WERI-Rb-1 (cell line): ENCODE results near the gene LSS.

Experiments used
- DNase-seq: peaks from one replicate; pipeline ENCODE4 v3.0.0-alpha.2; 2020
- H3K27ac ChIP-seq: fragments of 250-450 bp; sonication (Bioruptor Pico); 2 replicates; pipeline ENCODE4 v1.5.1; 2020; ENCODE audit warnings: mild to moderate bottlenecking, moderate library complexity
- H3K27me3 ChIP-seq: fragments of 250-450 bp; sonication (Bioruptor Pico); 2 replicates; pipeline ENCODE4 v1.5.1; 2021; ENCODE audit warnings: mild to moderate bottlenecking, low read depth, moderate library complexity; ENCODE audit not compliant: insufficient read depth, severe bottlenecking
- H3K36me3 ChIP-seq: fragments of 250-450 bp; sonication (Bioruptor Pico); 2 replicates; pipeline ENCODE4 v1.5.1; 2020; ENCODE audit warnings: mild to moderate bottlenecking, moderate library complexity
- H3K4me3 ChIP-seq: 2 replicates; pipeline ENCODE4 v1.5.1; 2011; ENCODE audit warnings: low read depth, mild to moderate bottlenecking, control low read depth, low read length
- H3K9me3 ChIP-seq: fragments of 250-450 bp; sonication (Bioruptor Pico); 2 replicates; pipeline ENCODE4 v1.5.1; 2021; ENCODE audit warnings: mild to moderate bottlenecking, moderate library complexity; ENCODE audit not compliant: severe bottlenecking
- TF ChIP-seq, protein P1 (sequence below): IDR thresholded peaks from 2 replicates; pipeline ENCODE4 v1.5.1; 2011; ENCODE audit warnings: low read depth, mild to moderate bottlenecking, control low read depth, inconsistent platforms, low read length

The LSS gene

DNA sequence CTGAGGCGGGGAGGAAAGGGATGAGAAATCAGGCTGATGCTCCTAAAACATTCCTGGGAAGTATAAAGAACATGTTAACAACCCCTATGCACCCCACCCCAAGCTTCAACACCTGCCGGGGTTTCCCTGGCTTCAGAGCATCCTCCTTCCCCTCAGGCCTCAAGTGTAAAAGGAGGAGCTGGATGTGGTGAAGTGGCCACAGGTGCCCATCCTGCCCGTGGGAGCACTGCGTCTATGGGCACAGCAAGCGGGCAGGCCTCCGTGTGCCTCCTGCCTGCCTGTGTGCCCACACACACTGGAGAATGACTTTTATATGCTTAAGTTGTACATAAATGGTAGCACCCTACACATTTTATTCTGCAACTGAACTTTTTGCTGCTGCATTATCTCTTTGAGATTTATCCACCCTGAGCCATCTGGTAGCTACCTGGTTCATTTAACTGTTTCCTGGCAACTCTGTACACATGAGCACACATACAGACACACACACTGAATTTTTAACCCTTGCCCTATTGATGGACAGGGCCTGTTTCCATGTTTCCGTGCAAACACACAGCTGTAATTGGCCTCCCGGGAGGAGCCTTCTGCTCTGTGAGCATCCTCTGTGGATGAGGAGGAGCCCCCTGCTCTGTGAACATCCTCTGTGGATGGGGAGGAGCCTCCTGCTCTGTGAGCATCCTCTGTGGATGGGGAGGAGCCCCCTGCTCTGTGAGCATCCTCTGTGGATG is 59.8 kb downstream of the LSS start:
- H3K27ac ChIP-seq: no peak overlapping the region

DNA sequence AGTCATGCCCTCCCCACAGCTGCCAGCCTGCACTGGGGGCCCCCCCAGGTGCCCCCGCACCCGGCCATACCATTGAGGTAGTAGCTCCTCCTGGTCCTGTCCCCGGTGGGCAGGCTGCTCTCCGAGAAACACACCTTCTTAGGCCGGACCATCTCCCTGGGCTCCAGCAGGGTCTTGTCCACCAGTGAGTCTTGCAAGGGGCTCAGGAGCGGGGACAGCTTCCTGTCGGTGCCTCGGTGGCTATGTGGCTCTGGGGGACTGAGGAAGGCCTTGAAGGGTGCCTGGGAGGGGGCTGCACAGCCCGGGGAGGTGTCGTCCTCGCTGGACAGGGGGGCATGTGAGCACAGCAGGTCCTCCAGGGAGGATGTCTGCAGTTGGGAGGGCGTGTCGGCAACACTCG is 60.3 kb downstream of the LSS start:
- Histone ChIP-seq H3K27me3 (no peaks in the 10 kb centered on the region), H3K9me3 (no peaks in the 10 kb centered on the region), H3K4me3 (no peak overlapping the region), H3K36me3 (peaks cover 16% of the 10 kb centered on the region), H3K27ac (no peak overlapping the region)
- no peak for DNase-seq
- TF ChIP-seq, protein P1, sequence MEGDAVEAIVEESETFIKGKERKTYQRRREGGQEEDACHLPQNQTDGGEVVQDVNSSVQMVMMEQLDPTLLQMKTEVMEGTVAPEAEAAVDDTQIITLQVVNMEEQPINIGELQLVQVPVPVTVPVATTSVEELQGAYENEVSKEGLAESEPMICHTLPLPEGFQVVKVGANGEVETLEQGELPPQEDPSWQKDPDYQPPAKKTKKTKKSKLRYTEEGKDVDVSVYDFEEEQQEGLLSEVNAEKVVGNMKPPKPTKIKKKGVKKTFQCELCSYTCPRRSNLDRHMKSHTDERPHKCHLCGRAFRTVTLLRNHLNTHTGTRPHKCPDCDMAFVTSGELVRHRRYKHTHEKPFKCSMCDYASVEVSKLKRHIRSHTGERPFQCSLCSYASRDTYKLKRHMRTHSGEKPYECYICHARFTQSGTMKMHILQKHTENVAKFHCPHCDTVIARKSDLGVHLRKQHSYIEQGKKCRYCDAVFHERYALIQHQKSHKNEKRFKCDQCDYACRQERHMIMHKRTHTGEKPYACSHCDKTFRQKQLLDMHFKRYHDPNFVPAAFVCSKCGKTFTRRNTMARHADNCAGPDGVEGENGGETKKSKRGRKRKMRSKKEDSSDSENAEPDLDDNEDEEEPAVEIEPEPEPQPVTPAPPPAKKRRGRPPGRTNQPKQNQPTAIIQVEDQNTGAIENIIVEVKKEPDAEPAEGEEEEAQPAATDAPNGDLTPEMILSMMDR: no peak

More for the DNA sequence above, 59.8 kb downstream of the LSS start:
- no peak overlapping the region for H3K4me3 ChIP-seq
- TF ChIP-seq, protein P1: no peak
- DNase-seq: no peak
- no peaks in the 10 kb centered on the region for H3K27me3 ChIP-seq
- H3K36me3 ChIP-seq: peaks cover 16% of the 10 kb centered on the region
- H3K9me3 ChIP-seq: no peaks in the 10 kb centered on the region

DNA sequence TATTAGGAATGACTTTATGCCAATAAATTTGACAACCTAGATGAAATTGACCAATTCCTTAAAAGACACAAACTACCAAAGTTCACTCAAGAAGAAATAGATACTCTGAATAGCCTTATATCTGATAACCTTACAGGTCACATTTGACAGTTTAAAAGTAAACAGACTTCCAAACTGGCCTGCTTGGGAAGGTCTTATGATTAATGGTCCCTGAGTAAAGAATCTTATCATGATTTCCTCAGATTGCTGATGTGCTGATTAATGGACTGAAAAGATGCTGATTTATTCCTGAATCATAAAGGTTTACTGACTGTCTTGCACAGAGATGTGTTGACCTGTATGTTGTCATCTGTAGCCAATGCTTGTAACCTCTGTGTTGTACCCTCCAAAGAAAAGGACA is 63.5 kb downstream of the LSS start:
- no peak for DNase-seq
- Histone ChIP-seq H3K36me3 (peaks cover 28% of the 10 kb centered on the region), H3K4me3 (no peak overlapping the region), H3K27ac (no peak overlapping the region), H3K9me3 (peaks cover 13% of the 10 kb centered on the region), H3K27me3 (no peaks in the 10 kb centered on the region)
- TF ChIP-seq, protein P1: no peak

DNA sequence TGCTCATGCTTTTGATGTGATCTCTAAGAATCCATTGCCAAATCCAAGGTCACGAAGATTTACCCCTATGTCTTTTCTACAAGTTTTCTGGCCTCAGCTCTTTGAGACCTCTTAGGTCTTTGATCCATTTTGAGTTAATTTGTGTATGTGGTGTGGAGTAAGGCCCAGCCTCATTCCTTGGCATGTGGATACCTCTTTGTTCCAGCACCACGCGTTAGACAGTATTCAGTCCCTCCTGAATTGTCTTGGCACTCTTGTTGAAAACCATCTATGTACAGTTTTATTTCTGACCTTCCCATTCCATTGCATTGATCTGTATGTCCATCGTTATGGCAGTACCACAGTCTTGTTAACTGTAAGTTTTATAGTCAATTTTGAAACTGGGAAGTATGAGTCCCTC is 65.2 kb downstream of the LSS start:
- H3K27me3 ChIP-seq: no peaks in the 10 kb centered on the region
- TF ChIP-seq, protein P1: no peak
- DNase-seq: no peak
- no peak overlapping the region for H3K27ac ChIP-seq
- no peak overlapping the region for H3K4me3 ChIP-seq
- H3K9me3 ChIP-seq: peaks cover 13% of the 10 kb centered on the region
- peaks cover 35% of the 10 kb centered on the region for H3K36me3 ChIP-seq

DNA sequence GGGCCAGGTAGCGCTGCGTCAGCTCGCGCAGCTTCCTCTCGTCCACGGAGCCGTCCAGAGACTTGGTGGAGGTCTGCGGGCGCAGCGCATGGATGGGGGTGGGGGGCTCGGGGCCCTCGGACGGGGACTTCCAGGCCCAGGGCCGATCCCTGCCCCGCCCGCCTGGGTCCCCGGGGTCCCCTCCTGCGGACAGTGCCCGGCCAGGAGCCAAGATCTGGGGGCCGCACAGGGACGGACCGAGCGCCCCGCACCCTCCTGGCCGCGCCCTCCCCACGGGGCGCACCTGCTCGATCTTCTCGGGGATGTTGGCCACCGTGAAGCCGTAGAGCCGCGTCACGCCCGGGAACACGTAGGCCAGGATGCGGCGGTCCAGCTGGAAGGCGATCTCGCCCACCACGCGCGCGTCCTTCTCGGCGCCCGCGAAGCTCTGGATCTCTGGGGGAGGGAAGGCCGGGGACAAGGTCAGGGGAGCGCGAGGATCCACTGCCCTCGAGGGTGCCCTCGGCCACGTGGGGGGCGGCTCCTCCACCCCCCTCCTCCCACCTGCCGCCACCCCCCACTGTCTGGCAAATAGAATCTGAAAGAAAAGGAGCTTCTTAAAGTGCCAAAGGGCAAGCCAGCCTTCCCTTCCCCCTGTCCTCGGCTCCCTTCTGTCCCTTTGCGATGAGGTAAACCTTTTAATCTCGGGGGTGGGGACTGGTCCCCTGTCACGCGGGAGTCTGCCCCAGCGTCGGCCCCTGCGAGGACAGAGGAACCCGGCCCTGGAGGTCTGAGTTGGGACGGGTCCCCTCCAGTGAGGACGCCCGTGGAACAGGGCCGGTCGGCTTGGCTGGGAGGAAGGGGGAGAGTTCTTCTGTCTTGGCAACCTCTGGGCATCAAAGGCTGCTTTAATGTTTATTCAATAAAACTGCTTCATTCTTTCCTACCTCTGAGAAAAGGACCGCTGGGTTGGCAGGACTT is 66.7 kb downstream of the LSS start:
- H3K9me3 ChIP-seq: peaks cover 13% of the 10 kb centered on the region
- H3K27me3 ChIP-seq: no peaks in the 10 kb centered on the region
- TF ChIP-seq, protein P1: no peak
- peaks cover 32% of the 10 kb centered on the region for H3K36me3 ChIP-seq
- DNase-seq: peak; percentile 4
- H3K4me3 ChIP-seq: no peak overlapping the region
- no peak overlapping the region for H3K27ac ChIP-seq
